GM23248 (cell line): ENCODE data around the gene NPBWR2.

Experiments used
- EZH2 ChIP-seq: fragments of 200-600 bp; sonication (generic); IDR thresholded peaks from 2 replicates; pipeline ENCODE4 v1.6.1; 2018; ENCODE audit warnings: antibody characterized with exemption, mild to moderate bottlenecking; ENCODE audit not compliant: insufficient read depth, poor library complexity, severe bottlenecking
- EZH2phosphoT487 ChIP-seq: fragments of 200-600 bp; sonication (generic); IDR thresholded peaks from 2 replicates; pipeline ENCODE4 v1.6.1; 2018; ENCODE audit warnings: antibody characterized with exemption, moderate library complexity, mild to moderate bottlenecking, low read depth; ENCODE audit not compliant: insufficient read depth

DNA sequence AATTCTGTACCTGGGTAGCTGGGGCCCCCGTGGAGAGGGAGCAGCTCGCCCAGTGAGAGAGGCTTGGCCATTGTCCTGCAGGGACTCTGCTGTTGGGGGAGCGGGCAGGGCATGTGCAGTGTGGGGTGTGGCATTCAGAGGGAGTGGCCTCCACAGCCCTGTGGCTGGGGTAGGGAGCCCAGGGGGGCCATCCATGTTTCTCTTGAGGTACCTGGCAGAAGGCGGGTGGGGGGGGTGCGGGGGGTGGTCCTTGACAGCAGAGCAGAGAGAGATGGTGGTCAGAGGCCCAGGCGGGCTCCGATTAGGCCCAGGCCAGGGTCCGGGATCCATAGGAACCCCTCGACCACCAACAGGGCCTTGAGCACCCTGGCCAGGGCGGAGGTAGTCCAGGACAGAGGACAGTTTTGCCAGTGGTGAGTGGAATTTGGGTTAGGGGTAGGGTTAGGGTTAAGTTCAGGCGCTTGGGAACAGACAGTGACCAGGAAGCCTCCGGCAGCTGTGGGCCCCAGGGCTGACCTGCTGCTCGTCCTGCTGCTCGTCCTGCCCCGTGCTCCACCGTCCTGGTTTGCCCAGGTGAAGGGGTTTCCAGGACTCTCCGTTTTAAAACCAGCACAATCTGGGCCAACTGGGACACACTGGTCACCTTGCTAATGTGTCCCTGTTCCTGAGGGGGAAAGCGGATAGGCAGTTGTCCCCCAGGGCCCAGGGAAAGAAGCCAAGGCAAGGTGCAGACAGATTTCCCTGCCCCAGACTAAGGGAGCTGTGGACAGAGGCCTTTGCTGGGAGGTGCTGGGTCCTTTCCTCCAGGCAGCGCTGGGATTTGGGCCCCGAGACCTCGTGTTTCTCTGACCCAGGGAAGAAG lies 32.1 kb upstream of the NPBWR2 start:
- no peak for TF ChIP-seq EZH2
- TF ChIP-seq EZH2phosphoT487, result no peak
